Measurements from ENCODE around the gene SCFD2. TPM values are rescaled to one million over a fixed set of nuclear protein-coding genes. Genes with fewer than 3 reads are reported as not detected.
A peak's percentile ranks its signal among the peaks of the same experiment; 100 is the strongest.

The SCFD2 gene
- total and polyA plus RNA-seq, 2 experiments from 2014 or later: 30.7 to 33.2 TPM

DNA sequence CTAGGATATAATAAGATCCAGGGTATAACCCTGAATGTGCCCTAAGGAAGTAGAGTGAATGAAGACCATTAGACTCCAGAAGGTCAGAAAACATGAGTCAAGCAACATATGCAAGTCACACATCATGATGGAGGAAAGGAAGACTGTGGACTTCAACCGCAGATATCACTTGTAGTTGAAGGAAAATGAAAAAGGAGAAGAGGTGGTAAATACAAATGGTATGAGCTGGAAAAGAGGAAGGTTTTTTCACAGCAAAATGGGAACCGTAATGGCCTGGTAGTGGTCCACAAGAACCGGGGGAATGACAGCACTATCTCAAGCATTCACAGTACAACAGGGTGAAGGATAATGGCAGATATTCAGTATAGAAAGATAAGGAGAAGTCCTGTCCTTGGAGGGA is 5.2 kb upstream of the SCFD2 start:
- H2AFZ ChIP-seq: peak overlapping the region; percentile 13; the same call in 1 of the 2 replicates
- no peaks in the 10 kb centered on the region for H3K4me1 ChIP-seq (ENCODE audit: insufficient read depth)
- no peak overlapping the region for H3K9ac ChIP-seq
- H3K27me3 ChIP-seq (replicated peaks; ENCODE audit: insufficient read depth): no peaks in the 10 kb centered on the region
- WGBS, 2 experiments (ENCODE audit: low coverage in 1 of 2, low lambda C conversion rate in 2 of 2, missing lambda C conversion rate in 2 of 2): 91 to 98% methylated on average over 3 of the region's 3 CpGs
- H3K79me2 ChIP-seq (ENCODE audit: insufficient read depth): no peaks in the 10 kb centered on the region
- H3K4me3 ChIP-seq: no peak overlapping the region
- no peak for TF ChIP-seq EZH2phosphoT487 (IDR thresholded peaks at IDR 0.05; ENCODE audit: insufficient read depth, low read depth)
- no peak overlapping the region for H3K27ac ChIP-seq
- no peaks in the 10 kb centered on the region for H3K9me2 ChIP-seq (ENCODE audit: insufficient read depth)
- no peaks in the 10 kb centered on the region for H4K20me1 ChIP-seq (ENCODE audit: insufficient read depth)
- in situ Hi-C loops (cut with MboI): loop anchor here (25.0 kb wide), 1 partner anchor 359 kb away; no protein-coding TSS in a partner anchor
- no peaks in the 10 kb centered on the region for H3K9me3 ChIP-seq (ENCODE audit: low read depth)
- no peak overlapping the region for H3K4me2 ChIP-seq (ENCODE audit: unreplicated experiment)
- peaks cover 4% of the 10 kb centered on the region; the same call in 1 of the 2 replicates for H3F3A ChIP-seq (ENCODE audit: insufficient read depth)
- H3K36me3 ChIP-seq (ENCODE audit: low read depth): no peaks in the 10 kb centered on the region
- no peak for DNase-seq

DNA sequence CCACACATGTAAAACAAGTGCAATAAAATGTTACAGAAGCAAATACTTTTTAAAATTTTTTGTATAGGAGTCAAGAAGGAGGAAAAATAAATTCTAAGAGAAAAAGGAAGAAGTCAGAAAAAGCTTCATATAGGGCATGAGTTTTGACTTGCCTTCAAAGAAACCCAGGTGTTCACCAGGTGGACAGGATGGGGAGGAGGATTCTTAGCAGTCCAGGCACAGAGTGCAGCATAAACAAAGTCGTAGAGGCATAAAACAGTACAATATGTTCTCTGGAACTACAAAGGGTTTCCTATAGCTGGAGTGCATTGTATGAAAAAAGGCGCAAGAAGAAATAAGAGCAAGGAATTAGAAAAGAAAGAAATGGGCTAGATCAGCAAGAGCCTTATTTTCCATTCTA is 1.9 kb upstream of the SCFD2 start:
- no peak overlapping the region for H3K4me2 ChIP-seq (ENCODE audit: unreplicated experiment)
- DNase-seq: no peak
- in situ Hi-C loops (cut with MboI): loop anchor here (25.0 kb wide), 1 partner anchor 355 kb away; no protein-coding TSS in a partner anchor
- no peak overlapping the region for H3K27ac ChIP-seq
- H3K9ac ChIP-seq: no peak overlapping the region
- H2AFZ ChIP-seq: peak overlapping the region; percentile 99
- no peak for TF ChIP-seq EZH2phosphoT487 (IDR thresholded peaks at IDR 0.05; ENCODE audit: insufficient read depth, low read depth)
- TF ChIP-seq EZH2 (IDR thresholded peaks at IDR 0.05; ENCODE audit: insufficient read depth, poor library complexity, severe bottlenecking): no peak
- H3K9me2 ChIP-seq (ENCODE audit: insufficient read depth): no peaks in the 10 kb centered on the region
- no peaks in the 10 kb centered on the region for H3K27me3 ChIP-seq (replicated peaks; ENCODE audit: insufficient read depth)
- WGBS, 2 experiments (ENCODE audit: low coverage in 1 of 2, low lambda C conversion rate in 2 of 2, missing lambda C conversion rate in 2 of 2): 7 to 10% methylated on average over 2 of the region's 2 CpGs
- H3K36me3 ChIP-seq (ENCODE audit: low read depth): no peaks in the 10 kb centered on the region
- H3K4me3 ChIP-seq: no peak overlapping the region
- H4K20me1 ChIP-seq (ENCODE audit: insufficient read depth): no peaks in the 10 kb centered on the region
- H3K4me1 ChIP-seq (ENCODE audit: insufficient read depth): peaks cover 6% of the 10 kb centered on the region; the same call in 1 of the 2 replicates
- no peaks in the 10 kb centered on the region for H3K9me3 ChIP-seq (ENCODE audit: low read depth)
- peaks cover 31% of the 10 kb centered on the region for H3K79me2 ChIP-seq (ENCODE audit: insufficient read depth)
- peaks cover 4% of the 10 kb centered on the region; the same call in 1 of the 2 replicates for H3F3A ChIP-seq (ENCODE audit: insufficient read depth)

DNA sequence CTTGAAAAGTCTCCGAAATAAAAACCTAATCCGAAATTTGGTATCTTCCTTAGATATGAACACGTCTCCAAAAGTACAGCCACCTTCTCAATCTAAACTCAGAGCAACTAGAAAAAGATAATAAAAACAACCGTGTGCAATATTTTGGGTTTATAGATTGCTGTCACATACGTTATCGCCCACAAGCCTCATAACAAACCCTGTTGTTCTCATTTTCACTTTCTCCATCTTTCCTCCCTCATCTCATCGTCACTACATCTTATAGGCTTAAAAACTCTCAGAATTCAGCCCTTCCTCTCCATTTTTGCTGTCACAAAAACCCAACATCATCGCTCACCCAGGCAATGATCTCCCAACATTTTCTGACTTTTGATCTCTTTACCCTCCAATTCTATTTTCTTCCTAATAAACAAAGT is 448 bp upstream of the SCFD2 start:
- Histone ChIP-seq H4K20me1 (ENCODE audit: insufficient read depth) (no peaks in the 10 kb centered on the region), H3K4me3 (peak overlapping the region; percentile 89), H3K27ac (peak overlapping the region; percentile 41), H2AFZ (peak overlapping the region; percentile 99), H3K27me3 (replicated peaks; ENCODE audit: insufficient read depth) (no peaks in the 10 kb centered on the region), H3K79me2 (ENCODE audit: insufficient read depth) (peaks cover 45% of the 10 kb centered on the region), H3F3A (ENCODE audit: insufficient read depth) (peaks cover 8% of the 10 kb centered on the region; the same call in 1 of the 2 replicates), H3K4me1 (ENCODE audit: insufficient read depth) (peaks cover 21% of the 10 kb centered on the region), H3K4me2 (ENCODE audit: unreplicated experiment) (peak overlapping the region; percentile 95), H3K9ac (peak overlapping the region; percentile 76), H3K9me2 (ENCODE audit: insufficient read depth) (no peaks in the 10 kb centered on the region), H3K36me3 (ENCODE audit: low read depth) (no peaks in the 10 kb centered on the region), H3K9me3 (ENCODE audit: low read depth) (no peaks in the 10 kb centered on the region)
- WGBS, 2 experiments (ENCODE audit: low coverage in 1 of 2, low lambda C conversion rate in 2 of 2, missing lambda C conversion rate in 2 of 2): 9 to 10% methylated on average over 8 of the region's 8 CpGs
- in situ Hi-C loops (cut with MboI): loop anchor here (25.0 kb wide), 1 partner anchor 354 kb away; no protein-coding TSS in a partner anchor
- no peak for TF ChIP-seq EZH2 (IDR thresholded peaks at IDR 0.05; ENCODE audit: insufficient read depth, poor library complexity, severe bottlenecking)
- TF ChIP-seq EZH2phosphoT487 (IDR thresholded peaks at IDR 0.05; ENCODE audit: insufficient read depth, low read depth): no peak
- DNase-seq: peak; percentile 17

DNA sequence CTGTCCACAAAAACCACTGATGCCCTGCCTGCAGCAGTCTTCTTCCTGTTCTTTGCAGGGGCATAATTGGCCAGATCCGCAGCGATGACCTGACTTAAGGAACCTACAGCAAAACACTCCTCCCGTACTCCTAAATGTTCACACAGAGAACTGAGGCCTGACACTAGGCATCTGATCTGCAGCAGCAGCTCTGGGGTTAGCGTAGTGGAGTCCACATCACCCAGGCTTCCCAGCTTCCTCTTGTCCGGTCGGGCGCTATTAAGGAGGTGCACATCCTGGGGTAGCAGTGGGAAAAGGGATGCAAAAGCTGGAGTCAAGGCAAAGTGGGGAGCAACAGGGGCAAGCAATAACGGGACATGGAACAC is 758 bp downstream of the SCFD2 start:
- peak; percentile 59 for DNase-seq
- no peaks in the 10 kb centered on the region for H3K27me3 ChIP-seq (replicated peaks; ENCODE audit: insufficient read depth)
- no peaks in the 10 kb centered on the region for H4K20me1 ChIP-seq (ENCODE audit: insufficient read depth)
- H3K9me2 ChIP-seq (ENCODE audit: insufficient read depth): no peaks in the 10 kb centered on the region
- peaks cover 57% of the 10 kb centered on the region for H3K79me2 ChIP-seq (ENCODE audit: insufficient read depth)
- H3K27ac ChIP-seq: no peak overlapping the region
- H3K4me3 ChIP-seq: peak overlapping the region; percentile 89
- no peaks in the 10 kb centered on the region for H3K36me3 ChIP-seq (ENCODE audit: low read depth)
- H2AFZ ChIP-seq: peak overlapping the region; percentile 99
- H3F3A ChIP-seq (ENCODE audit: insufficient read depth): peaks cover 8% of the 10 kb centered on the region; the same call in 1 of the 2 replicates
- TF ChIP-seq EZH2phosphoT487 (IDR thresholded peaks at IDR 0.05; ENCODE audit: insufficient read depth, low read depth) (no peak), EZH2 (IDR thresholded peaks at IDR 0.05; ENCODE audit: insufficient read depth, poor library complexity, severe bottlenecking) (no peak)
- in situ Hi-C loops (cut with MboI): loop anchor here (25.0 kb wide), 1 partner anchor 353 kb away; no protein-coding TSS in a partner anchor
- H3K9ac ChIP-seq: peak overlapping the region; percentile 76
- peak overlapping the region; percentile 95 for H3K4me2 ChIP-seq (ENCODE audit: unreplicated experiment)
- 1 to 4% methylated on average over 8 of the region's 8 CpGs for WGBS, 2 experiments (ENCODE audit: low coverage in 1 of 2, low lambda C conversion rate in 2 of 2, missing lambda C conversion rate in 2 of 2)
- H3K9me3 ChIP-seq (ENCODE audit: low read depth): no peaks in the 10 kb centered on the region
- peaks cover 32% of the 10 kb centered on the region for H3K4me1 ChIP-seq (ENCODE audit: insufficient read depth)
